Transverse colon (tissue), 4 donors: ENCODE measurements around the gene H6PD. TPM values are rescaled to one million over a fixed set of nuclear protein-coding genes. Genes with fewer than 3 reads are reported as not detected.

Experiments used
- DNase-seq: peaks from one replicate; pipeline ENCODE4 v3.0.0-alpha.2; 2019
- H3K27ac ChIP-seq, 4 donors: fragments of 200-600 bp; sonication (generic); 2 replicates each; pipeline ENCODE4 v1.5.1; 2016 to 2018; ENCODE audit warnings: inconsistent platforms in 4 of 4
- H3K27me3 ChIP-seq: fragments of 200-600 bp; sonication (generic); 2 replicates; pipeline ENCODE4 v1.5.1; 2017; ENCODE audit warnings: inconsistent platforms
- H3K36me3 ChIP-seq, 4 donors: fragments of 200-600 bp; sonication (generic); 2 replicates each; pipeline ENCODE4 v1.5.1; 2017 to 2019; ENCODE audit warnings: inconsistent platforms in 4 of 4
- H3K4me1 ChIP-seq, 4 donors: fragments of 200-600 bp; sonication (generic); 2 replicates each; pipeline ENCODE4 v1.5.1; 2017 to 2020; ENCODE audit warnings: inconsistent platforms in 4 of 4
- H3K4me3 ChIP-seq, 4 donors: fragments of 200-600 bp; sonication (generic); 1 replicate in 1 of 4; 2 replicates in 3 of 4; pipeline versions ENCODE4 v1.5.1 to v1.6.1; 2017 to 2019; ENCODE audit warnings: inconsistent platforms in 4 of 4
- H3K9me3 ChIP-seq, 2 donors: fragments of 200-600 bp; sonication (generic); 2 replicates each; pipeline ENCODE4 v1.5.1; 2017 to 2019; ENCODE audit warnings: inconsistent platforms in 2 of 2
- CTCF ChIP-seq, 5 experiments: fragments of 200-600 bp in 3 of 5; fragments of 450-650 bp in 2 of 5; sonication (generic) in 3 of 5; IDR thresholded peaks; 1 replicate in 2 of 5; 2 replicates in 3 of 5; pipeline ENCODE4 v1.5.1; 2016 to 2017; ENCODE audit warnings: antibody characterized with exemption in 5 of 5, inconsistent platforms in 3 of 5, mild to moderate bottlenecking in 2 of 5, moderate library complexity in 1 of 5
- EP300 ChIP-seq: sonication (generic); formaldehyde crosslinking; IDR thresholded peaks from one replicate; pipeline ENCODE4 v1.6.1; 2017; ENCODE audit warnings: antibody characterized with exemption, low read depth
- POLR2A ChIP-seq: fragments of 450-650 bp; IDR thresholded peaks from one replicate; pipeline ENCODE4 v1.6.1; 2016; ENCODE audit warnings: antibody characterized with exemption, mild to moderate bottlenecking, moderate library complexity
- POLR2AphosphoS5 ChIP-seq, 3 donors: sonication (generic); formaldehyde crosslinking; IDR thresholded peaks; one replicate each; pipeline ENCODE4 v1.6.1; 2016; ENCODE audit warnings: antibody characterized with exemption in 3 of 3
- WGBS, 2 donors: methylation state at CpG; one replicate each; pipeline ENCODE4 v1.1.5; 2018; ENCODE audit warnings: low coverage in 1 of 2; 5-methylcytosine and 5-hydroxymethylcytosine counted together
- in situ Hi-C, 4 donors: fragments of 200-750 bp; cut with MboI; loops; one replicate each; pipeline versions ENCODE4 v1.15.0 to v1.15.1; 2017; ENCODE audit warnings: low sequenced_read_pairs in 3 of 4, low pct_ligation_motif_present in 1 of 4, low pct_unique_long_range_greater_than_20kb in 1 of 4
- intact Hi-C: fragments of 100-400 bp; cut with DNase I; formaldehyde crosslinking; loops from one replicate; pipeline ENCODE4 v1.15.1; 2023; ENCODE audit warnings: low total_unique reads
- total RNA-seq, 4 donors: library from RNA; depleted of rRNA; stranded (reverse); fragments of >200 nt; gene quantifications; one replicate each; pipeline ENCODE4 v1.1.0, GENCODE V29; 2016

The H6PD gene
- total RNA-seq, 4 donors from 2014 or later: 24.1 to 49.4 (median 26.7) TPM

GRCh38 chr1:9271861-9272595 lies 37.5 kb downstream of the H6PD start:
- Histone ChIP-seq H3K4me3 (no peak overlapping the region), H3K4me1 (peaks cover 3 to 27% (median 9%) of the 10 kb centered on the region in 4 donors), H3K27ac (no peak overlapping the region), H3K9me3 (no peaks in the 10 kb centered on the region), H3K27me3 (no peaks in the 10 kb centered on the region), H3K36me3 (no peaks in the 10 kb centered on the region)
- intact Hi-C loops (no loop called here), in situ Hi-C loops (loop anchor here in 1 of 4 donors (10.0 kb wide), 1 partner anchor 183 kb away; no protein-coding TSS in a partner anchor)
- TF ChIP-seq CTCF (IDR thresholded peaks at IDR 0.05) (no peak), POLR2AphosphoS5 (IDR thresholded peaks at IDR 0.05) (no peak), POLR2A (no peak)
- no peak for DNase-seq
- 95% methylated on average over 20 of the region's 24 CpGs; no CpG with 5 or more reads in 1 of the 2 donors for WGBS, 2 donors

GRCh38 chr1:9273177-9273576 lies 38.6 kb downstream of the H6PD start:
- in situ Hi-C loops (loop anchor here in 1 of 4 donors (10.0 kb wide), 1 partner anchor 182 kb away; no protein-coding TSS in a partner anchor), intact Hi-C loops (no loop called here)
- no peaks in the 10 kb centered on the region for H3K9me3 ChIP-seq
- TF ChIP-seq POLR2A (no peak), EP300 (no peak), CTCF (IDR thresholded peaks at IDR 0.05) (no peak), POLR2AphosphoS5 (IDR thresholded peaks at IDR 0.05) (no peak)
- no peak for DNase-seq
- no peaks in the 10 kb centered on the region for H3K36me3 ChIP-seq
- 83 to 100% methylated on average over 1 to 4 of the region's 11 CpGs for WGBS, 2 donors
- H3K27me3 ChIP-seq: no peaks in the 10 kb centered on the region
- H3K27ac ChIP-seq: no peak overlapping the region
- no peak overlapping the region for H3K4me3 ChIP-seq
- peaks cover 3 to 31% (median 10%) of the 10 kb centered on the region in 4 donors for H3K4me1 ChIP-seq

DNA sequence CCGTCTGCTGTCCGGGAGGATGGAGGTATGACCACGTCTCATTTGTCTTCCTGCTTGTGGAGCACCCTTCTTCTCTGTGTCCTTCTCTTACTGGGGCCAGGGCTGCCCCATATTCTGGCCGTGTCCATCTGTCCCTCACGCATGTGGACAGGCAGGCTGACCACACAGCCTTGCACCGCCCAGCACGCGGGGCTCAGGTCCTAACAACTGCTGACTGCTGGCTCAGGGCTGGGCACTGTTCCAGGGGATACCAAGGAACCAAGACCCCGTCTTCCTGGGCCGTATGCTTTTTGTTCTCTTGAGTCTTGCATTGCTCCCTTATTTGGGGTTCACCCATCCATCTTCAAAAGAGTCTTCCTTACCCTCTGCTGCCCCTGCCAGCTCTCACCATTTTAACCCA lies 40.6 kb downstream of the H6PD start:
- intact Hi-C loops: no loop called here
- H3K36me3 ChIP-seq: no peaks in the 10 kb centered on the region
- in situ Hi-C loops: loop anchor here in 2 of 4 donors (10.0 to 25.0 kb wide), 2 partner anchors 180 to 187 kb away; no protein-coding TSS in a partner anchor
- 73 to 90% methylated on average over 9 to 10 of the region's 10 CpGs for WGBS, 2 donors
- TF ChIP-seq POLR2A: no peak
- no peaks in the 10 kb centered on the region for H3K9me3 ChIP-seq
- H3K27me3 ChIP-seq: no peaks in the 10 kb centered on the region
- no peak overlapping the region for H3K4me3 ChIP-seq
- peaks cover 7 to 49% (median 26%) of the 10 kb centered on the region in 4 donors for H3K4me1 ChIP-seq
- no peak for DNase-seq
- no peak overlapping the region for H3K27ac ChIP-seq

- Histone ChIP-seq H3K9me3 (no peaks in the 10 kb centered on the region), H3K27ac (peak overlapping the region in 1 of 4 donors; percentile 28), H3K4me3 (no peak overlapping the region), H3K4me1 (peaks cover 11 to 49% (median 27%) of the 10 kb centered on the region in 4 donors), H3K36me3 (no peaks in the 10 kb centered on the region), H3K27me3 (no peaks in the 10 kb centered on the region)
- in situ Hi-C loops (loop anchor here in 2 of 4 donors (10.0 to 25.0 kb wide), 2 partner anchors 179 to 187 kb away; no protein-coding TSS in a partner anchor), intact Hi-C loops (no loop called here)
- whole genome bisulfite sequencing, 2 donors: 50% methylated on average over 11 of the region's 12 CpGs; no CpG with 5 or more reads in 1 of the 2 donors
- TF ChIP-seq CTCF (IDR thresholded peaks at IDR 0.05): no peak
- TF ChIP-seq POLR2AphosphoS5 (IDR thresholded peaks at IDR 0.05): no peak
- no peak for TF ChIP-seq EP300
- no peak for TF ChIP-seq POLR2A
- peak; percentile 59 for DNase-seq
Measured at GRCh38 chr1:9275567-9276034, 41.0 kb downstream of the H6PD start.
